GM12878 (cell line): Measurements from ENCODE around the gene PIGS. TPM values are rescaled to one million over a fixed set of nuclear protein-coding genes. Genes with fewer than 3 reads are reported as not detected.

ENCODE experiments used
- ATAC-seq: fragments of 200-7000 bp; cut with Tn5 transposase; 3 replicates; pipeline ENCODE4 v1.9.1; 2020; ENCODE audit warnings: mild to moderate bottlenecking, moderate library complexity
- BruUV-seq: library from RNA; stranded (reverse); fragments of 400-500 nt; replicated peaks from 2 replicates; lab custom pipeline; 2021; lab: Mats Ljungman, UMichigan
- CTCF ChIA-PET: fragments of 300-600 bp; sonication (Branson Sonifier 250); formaldehyde crosslinking; extraction: SDS; loops from one replicate; lab custom pipeline; 2021; ENCODE audit warnings: inconsistent platforms; lab: Yijun Ruan, JAX
- POLR2A ChIA-PET: fragments of 350-600 bp; formaldehyde crosslinking; extraction: SDS; loops from one replicate; lab custom pipeline; 2021; ENCODE audit warnings: inconsistent platforms; lab: Charles Lee
- RAD21 ChIA-PET: fragments of 300-600 bp; sonication (Branson Sonifier 250); formaldehyde crosslinking; loops from one replicate; lab custom pipeline; 2023; ENCODE audit warnings: antibody characterized with exemption; ENCODE audit not compliant: unreplicated experiment; lab: Charles Lee
- SMC1A ChIA-PET: fragments of 300-600 bp; sonication (Branson Sonifier 250); formaldehyde crosslinking; loops from one replicate; lab custom pipeline; 2023; ENCODE audit not compliant: unreplicated experiment, uncharacterized antibody; lab: Charles Lee
- DNase-seq: peaks from one replicate; pipeline ENCODE4 v3.0.0-alpha.2; 2011; ENCODE audit warnings: low read depth, low spot score
- FAIRE-seq: peaks from 3 replicates; lab custom pipeline; 2011; peaks lifted over from hg19 to GRCh38; lab: Jason Lieb, UNC
- H2AFZ ChIP-seq: 2 replicates; pipeline ENCODE4 v1.6.0; 2011; ENCODE audit warnings: low read depth, low read length, control low read depth; ENCODE audit not compliant: control insufficient read depth
- H3K27ac ChIP-seq: 2 replicates; pipeline ENCODE4 v1.5.1; 2011; ENCODE audit warnings: control low read depth; ENCODE audit not compliant: control insufficient read depth, insufficient read depth
- H3K27me3 ChIP-seq, 2 experiments: replicated peaks in 1 of 2; 2 replicates each; pipeline versions ENCODE4 v1.6.0 to v1.6.1; 2011; ENCODE audit warnings: low read length in 1 of 2; ENCODE audit not compliant: control insufficient read depth in 2 of 2, insufficient read depth in 2 of 2
- H3K36me3 ChIP-seq, 2 experiments: 2 replicates each; pipeline ENCODE4 v1.5.1; 2011; ENCODE audit warnings: low read length in 1 of 2; ENCODE audit not compliant: control insufficient read depth in 2 of 2, insufficient read depth in 2 of 2
- H3K4me1 ChIP-seq: 2 replicates; pipeline ENCODE4 v1.6.1; 2011; ENCODE audit warnings: mild to moderate bottlenecking, low read length, moderate library complexity, mixed read lengths; ENCODE audit not compliant: control insufficient read depth, insufficient read depth
- H3K4me2 ChIP-seq: 2 replicates; pipeline ENCODE4 v1.6.0; 2011; ENCODE audit warnings: control low read depth; ENCODE audit not compliant: control insufficient read depth, insufficient read depth
- H3K4me3 ChIP-seq: fragments of 200-600 bp; sonication (generic); 2 replicates; pipeline ENCODE4 v1.5.1; 2016
- H3K79me2 ChIP-seq: 2 replicates; pipeline ENCODE4 v1.6.0; 2011; ENCODE audit warnings: low read length; ENCODE audit not compliant: control insufficient read depth, insufficient read depth
- H3K9ac ChIP-seq: 2 replicates; pipeline ENCODE4 v1.8.0; 2011; ENCODE audit warnings: low read length, control low read depth, mixed read lengths; ENCODE audit not compliant: control insufficient read depth, insufficient read depth
- H3K9me3 ChIP-seq: replicated peaks from 3 replicates; pipeline ENCODE4 v1.5.1; 2011; ENCODE audit warnings: mild to moderate bottlenecking, low read length; ENCODE audit not compliant: control insufficient read depth, insufficient read depth
- H4K20me1 ChIP-seq: 2 replicates; pipeline ENCODE4 v1.6.0; 2011; ENCODE audit not compliant: control insufficient read depth, insufficient read depth
- CEBPB ChIP-seq, 2 experiments: fragments of 150-350 bp in 1 of 2; IDR thresholded peaks; 2 replicates each; pipeline ENCODE4 v1.6.1; 2012 to 2014; ENCODE audit warnings: low read depth in 2 of 2, low read length in 2 of 2, borderline replicate concordance in 1 of 2, inconsistent platforms in 1 of 2
- CHD1 ChIP-seq: IDR thresholded peaks from 2 replicates; pipeline ENCODE4 v1.6.1; 2012; ENCODE audit warnings: low read depth, low read length, improper control_type of control experiment
- E2F4 ChIP-seq: IDR thresholded peaks from 2 replicates; pipeline ENCODE4 v1.6.1; 2012; ENCODE audit warnings: low read depth, low read length, improper control_type of control experiment
- E4F1 ChIP-seq: fragments of 450-650 bp; IDR thresholded peaks from 2 replicates; pipeline ENCODE4 v1.6.1; 2018; ENCODE audit warnings: borderline replicate concordance, mild to moderate bottlenecking; ENCODE audit not compliant: partially characterized antibody
- GATAD2B ChIP-seq: fragments of 450-650 bp; conservative IDR thresholded peaks from 2 replicates; pipeline ENCODE4 v1.6.1; 2017; ENCODE audit warnings: low read depth, mild to moderate bottlenecking, moderate library complexity
- NKRF ChIP-seq: fragments of 450-650 bp; conservative IDR thresholded peaks from 2 replicates; pipeline ENCODE4 v1.6.1; 2017; ENCODE audit warnings: mild to moderate bottlenecking, moderate library complexity
- PKNOX1 ChIP-seq: fragments of 450-650 bp; IDR thresholded peaks from 2 replicates; pipeline ENCODE4 v1.6.1; 2016; ENCODE audit warnings: mild to moderate bottlenecking
- RCOR1 ChIP-seq: conservative IDR thresholded peaks from 2 replicates; pipeline ENCODE4 v1.6.1; 2012; ENCODE audit warnings: low read depth, low read length, improper control_type of control experiment
- TARDBP ChIP-seq: IDR thresholded peaks from 2 replicates; pipeline ENCODE4 v1.6.1; 2016; ENCODE audit warnings: borderline replicate concordance
- ZNF24 ChIP-seq: fragments of 450-650 bp; IDR thresholded peaks from 2 replicates; pipeline ENCODE4 v1.6.1; 2017; ENCODE audit warnings: antibody characterized with exemption, mild to moderate bottlenecking
- ZNF687 ChIP-seq: fragments of 450-650 bp; IDR thresholded peaks from 2 replicates; pipeline ENCODE4 v1.6.1; 2017; ENCODE audit warnings: mild to moderate bottlenecking, moderate library complexity
- WGBS: methylation state at CpG from one replicate; pipeline ENCODE4 v1.1.6; 2016; ENCODE audit warnings: low lambda C conversion rate; ENCODE audit not compliant: insufficient replicate concordance, insufficient coverage; ENCODE audit errors: missing lambda C conversion rate; 5-methylcytosine and 5-hydroxymethylcytosine counted together
- in situ Hi-C: fragments of 300-500 bp; cut with MboI; formaldehyde crosslinking; loops from 9 replicates; pipeline ENCODE4 v1.14.3; 2018; ENCODE audit warnings: mixed read lengths
- intact Hi-C: fragments of 100-400 bp; cut with micrococcal nuclease; formaldehyde crosslinking; loops from one replicate; pipeline ENCODE4 v1.14.2; 2022; ENCODE audit not compliant: unreplicated experiment
- polyA plus RNA-seq, 11 experiments: library from polyadenylated mRNA; depleted of rRNA in 4 of 11; unstranded in 6 of 11; stranded (reverse) in 5 of 11; fragments of >200 nt; fragmentation: Nextera tagmentation in 4 of 11; fragmentation: Illumina TruSeq in 1 of 11; extraction: Ambion mirVana in 4 of 11; extraction: Trizol in 1 of 11; gene quantifications; 1 replicate in 1 of 11; 2 replicates in 10 of 11; pipeline versions ENCODE4 v1.2.1 to v1.2.3, GENCODE V29; 2011 to 2016; ENCODE audit warnings: inconsistent platforms in 2 of 11, missing spikeins in 2 of 11, low read depth in 1 of 11
- total RNA-seq, 4 experiments: library from RNA; depleted of rRNA in 3 of 4; stranded (reverse); fragments of >200 nt in 3 of 4; fragmentation: Illumina TruSeq in 1 of 4; extraction: Trizol in 1 of 4; gene quantifications; 2 replicates each; pipeline versions ENCODE4 v1.2.1 to v1.2.3, GENCODE V29; 2013 to 2021

Gene PIGS
- total and polyA plus RNA-seq, 10 of the 15 experiments (the other 5 are each of a cell fraction or from before 2014, with no cell fraction given): 27.5 to 73.7 (median 50.7) TPM

GRCh38 chr17:28574526-28574925 is 3.2 kb upstream of the PIGS start:
- FAIRE-seq (no peak), ATAC-seq (no peak), DNase-seq (no peak)
- Histone ChIP-seq H2AFZ (no peak overlapping the region), H3K79me2 (peaks cover 42% of the 10 kb centered on the region), H3K27ac (no peak overlapping the region), H3K4me3 (no peak overlapping the region), H3K9ac (no peak overlapping the region), H3K4me2 (no peak overlapping the region), H3K36me3 (peaks cover 7 to 21% of the 10 kb centered on the region in 2 experiments; a peak in 3 of 4 replicates), H4K20me1 (no peaks in the 10 kb centered on the region), H3K4me1 (peaks cover 23% of the 10 kb centered on the region), H3K27me3 (no peaks in the 10 kb centered on the region), H3K9me3 (no peaks in the 10 kb centered on the region)
- WGBS: 69% methylated on average over 7 of the region's 7 CpGs
- ChIA-PET CTCF (interaction anchor here (1.0 to 4.8 kb wide), 4 partner anchors 17 to 38 kb away, joined by 3 to 56 read pairs (median 6); no protein-coding TSS in a partner anchor), SMC1A (interaction anchor here (1.2 to 1.6 kb wide), 2 partner anchors 23 to 26 kb away, joined by 3 to 7 read pairs; no protein-coding TSS in a partner anchor), RAD21 (no interaction called here), POLR2A (interaction anchor here (3.6 to 9.9 kb wide), 3 partner anchors 17 to 25 kb away, joined by 56 to 148 read pairs (median 91); partner anchors contain the start of genes SPAG5 and UNC119)
- intact Hi-C loops (loop anchor here (5.0 kb wide), 1 partner anchor 48 kb away; no protein-coding TSS in a partner anchor), in situ Hi-C loops (loop anchor here (25.0 kb wide), 1 partner anchor 1087 kb away; no protein-coding TSS in a partner anchor)
- BruUV-seq: no TSS peak
- TF ChIP-seq PKNOX1 (no peak), GATAD2B (no peak), NKRF (no peak), ZNF24 (no peak), TARDBP (no peak), E2F4 (no peak), CEBPB (IDR thresholded peaks at IDR 0.05; ENCODE audit: borderline replicate concordance in 1 of 2, low read depth in 2 of 2, low read length in 2 of 2) (no peak), ZNF687 (no peak), RCOR1 (no peak), E4F1 (no peak), CHD1 (no peak)
